ES-I3 (cell line): Measurements from ENCODE around the gene UGDH.
"Not testable (repeated sequence)": the region's sequence is repeated elsewhere in the genome, so short reads cannot be mapped to it uniquely, and the experiment has no call there.

Experiments used
- H3K36me3 ChIP-seq: 2 replicates; pipeline ENCODE4 v1.6.1; 2013; ENCODE audit warnings: mild to moderate bottlenecking, low read length, control low read depth, moderate library complexity; ENCODE audit not compliant: insufficient read depth
- H3K4me1 ChIP-seq: 2 replicates; pipeline ENCODE4 v1.6.1; 2013; ENCODE audit warnings: mild to moderate bottlenecking, control low read depth, low read length; ENCODE audit not compliant: insufficient read depth
- H3K9ac ChIP-seq: 2 replicates; pipeline ENCODE4 v1.6.1; 2013; ENCODE audit warnings: low read depth, mild to moderate bottlenecking, low read length, moderate library complexity
- H3K9me3 ChIP-seq: 2 replicates; pipeline ENCODE4 v1.6.1; 2013; ENCODE audit warnings: mild to moderate bottlenecking, low read length, moderate library complexity; ENCODE audit not compliant: control insufficient read depth, insufficient read depth

UGDH gene

GRCh38 chr4:39521253-39521919 lies 5.9 kb downstream of the UGDH start:
- H3K9ac ChIP-seq = no peak overlapping the region
- no peaks in the 10 kb centered on the region for H3K9me3 ChIP-seq
- H3K36me3 ChIP-seq = no peaks in the 10 kb centered on the region
- H3K4me1 ChIP-seq = peaks cover 2% of the 10 kb centered on the region; the same call in 1 of the 2 replicates

GRCh38 chr4:39518484-39518883 lies 8.8 kb downstream of the UGDH start:
- Histone ChIP-seq H3K4me1 (no peaks in the 10 kb centered on the region), H3K36me3 (no peaks in the 10 kb centered on the region), H3K9me3 (no peaks in the 10 kb centered on the region), H3K9ac (no peak overlapping the region)

- H3K4me1 ChIP-seq = no peaks in the 10 kb centered on the region
- no peaks in the 10 kb centered on the region for H3K36me3 ChIP-seq
- no peaks in the 10 kb centered on the region for H3K9me3 ChIP-seq
- no peak overlapping the region for H3K9ac ChIP-seq
These were observed 10.8 kb downstream of the UGDH start for GRCh38 chr4:39516407-39516966.

- not testable (repeated sequence) for H3K9ac ChIP-seq, H3K9me3 ChIP-seq, H3K36me3 ChIP-seq, H3K4me1 ChIP-seq
These were observed 11.4 kb downstream of the UGDH start for GRCh38 chr4:39515669-39516401.

- no peaks in the 10 kb centered on the region for H3K9me3 ChIP-seq
- 0 out of 2 replicates have a peak, but pooled peaks cover 3% of the 10 kb centered on the region for H3K36me3 ChIP-seq
- no peaks in the 10 kb centered on the region for H3K4me1 ChIP-seq
- H3K9ac ChIP-seq = no peak overlapping the region
These were observed 12.3 kb downstream of the UGDH start for GRCh38 chr4:39514888-39515401.

GRCh38 chr4:39514266-39514665 lies 13.0 kb downstream of the UGDH start:
- not testable (repeated sequence) for H3K36me3 ChIP-seq, H3K9ac ChIP-seq, H3K4me1 ChIP-seq, H3K9me3 ChIP-seq

GRCh38 chr4:39510348-39510929 lies 16.8 kb downstream of the UGDH start:
- H3K4me1 ChIP-seq = no peaks in the 10 kb centered on the region
- peaks cover 18% of the 10 kb centered on the region for H3K36me3 ChIP-seq
- no peaks in the 10 kb centered on the region for H3K9me3 ChIP-seq
- H3K9ac ChIP-seq = no peak overlapping the region

- Histone ChIP-seq H3K4me1 (no peaks in the 10 kb centered on the region), H3K9me3 (no peaks in the 10 kb centered on the region), H3K9ac (no peak overlapping the region), H3K36me3 (peaks cover 26% of the 10 kb centered on the region)
These were observed 21.7 kb downstream of the UGDH start for GRCh38 chr4:39505581-39505980.

- H3K9ac ChIP-seq = no peak overlapping the region
- H3K9me3 ChIP-seq = no peaks in the 10 kb centered on the region
- peaks cover 25% of the 10 kb centered on the region for H3K36me3 ChIP-seq
- no peaks in the 10 kb centered on the region for H3K4me1 ChIP-seq
These were observed 22.7 kb downstream of the UGDH start for GRCh38 chr4:39504538-39504937.

- H3K36me3 ChIP-seq = peaks cover 18% of the 10 kb centered on the region
- H3K9ac ChIP-seq = not testable (repeated sequence)
These were observed 24.6 kb downstream of the UGDH start for GRCh38 chr4:39502664-39503035.

GRCh38 chr4:39502019-39502663 lies 25.1 kb downstream of the UGDH start:
- H3K36me3 ChIP-seq = peaks cover 14% of the 10 kb centered on the region
- H3K9ac ChIP-seq = no peak overlapping the region
- H3K4me1 ChIP-seq = no peaks in the 10 kb centered on the region
- H3K9me3 ChIP-seq = no peaks in the 10 kb centered on the region

More at GRCh38 chr4:39502664-39503035, 24.6 kb downstream of the UGDH start:
- H3K4me1 ChIP-seq, H3K9me3 ChIP-seq: not testable (repeated sequence)

- Histone ChIP-seq H3K9ac (no peak overlapping the region), H3K36me3 (peaks cover 5% of the 10 kb centered on the region; the same call in 1 of the 2 replicates), H3K9me3 (no peaks in the 10 kb centered on the region), H3K4me1 (no peaks in the 10 kb centered on the region; the same call in 1 of the 2 replicates)
These were observed 28.6 kb downstream of the UGDH start for GRCh38 chr4:39498727-39499020.

GRCh38 chr4:39497909-39498726 lies 29.1 kb downstream of the UGDH start:
- H3K9me3 ChIP-seq = no peaks in the 10 kb centered on the region
- peaks cover 5% of the 10 kb centered on the region; the same call in 1 of the 2 replicates for H3K36me3 ChIP-seq
- H3K9ac ChIP-seq = no peak overlapping the region
- H3K4me1 ChIP-seq = no peaks in the 10 kb centered on the region; the same call in 1 of the 2 replicates
